GM10248 (cell line): ENCODE measurements around the gene CRELD1.
"Not testable (repeated sequence)": the region's sequence is repeated elsewhere in the genome, so short reads cannot be mapped to it uniquely, and the experiment has no call there.

Experiments used
- CTCF ChIA-PET: fragments of 300-600 bp; sonication (Branson Sonifier 250); formaldehyde crosslinking; extraction: SDS; loops from one replicate; lab custom pipeline; 2021; ENCODE audit warnings: antibody characterized with exemption; lab: Yijun Ruan, JAX
- POLR2A ChIA-PET: fragments of 350-650 bp; sonication (Branson Sonifier 250); formaldehyde crosslinking; extraction: SDS; loops from one replicate; lab custom pipeline; 2020; ENCODE audit warnings: antibody characterized with exemption; lab: Yijun Ruan, JAX
- DNase-seq: peaks from one replicate; pipeline ENCODE4 v3.0.0; 2012; ENCODE audit errors: extremely low spot score
- TF ChIP-seq, protein P1 (sequence below): IDR thresholded peaks from 2 replicates; pipeline ENCODE4 v1.5.1; 2012; ENCODE audit warnings: mild to moderate bottlenecking, low read depth; ENCODE audit errors: extremely low read depth, missing control alignments, control extremely low read depth

Gene CRELD1

DNA sequence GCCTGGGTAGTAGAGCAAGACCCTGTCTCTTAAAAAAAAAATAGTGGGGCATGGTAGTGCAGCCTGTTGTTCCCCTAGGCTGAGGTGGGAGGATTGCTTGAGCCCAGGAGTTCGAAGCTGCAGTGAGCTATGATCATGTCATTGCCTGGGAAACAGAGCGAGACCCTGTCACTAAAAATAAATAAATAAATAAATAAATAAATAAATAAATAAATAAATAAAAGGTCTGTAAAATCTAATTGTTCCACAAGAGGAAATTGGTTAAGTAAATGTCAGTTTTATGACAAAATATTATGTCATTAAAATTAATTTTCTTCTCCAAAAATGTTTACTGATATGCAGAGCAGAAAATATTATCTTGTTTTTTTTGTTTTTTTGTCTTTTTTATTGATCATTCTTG lies 5.3 kb downstream of the CRELD1 start:
- CTCF ChIA-PET = no interaction called here

DNA sequence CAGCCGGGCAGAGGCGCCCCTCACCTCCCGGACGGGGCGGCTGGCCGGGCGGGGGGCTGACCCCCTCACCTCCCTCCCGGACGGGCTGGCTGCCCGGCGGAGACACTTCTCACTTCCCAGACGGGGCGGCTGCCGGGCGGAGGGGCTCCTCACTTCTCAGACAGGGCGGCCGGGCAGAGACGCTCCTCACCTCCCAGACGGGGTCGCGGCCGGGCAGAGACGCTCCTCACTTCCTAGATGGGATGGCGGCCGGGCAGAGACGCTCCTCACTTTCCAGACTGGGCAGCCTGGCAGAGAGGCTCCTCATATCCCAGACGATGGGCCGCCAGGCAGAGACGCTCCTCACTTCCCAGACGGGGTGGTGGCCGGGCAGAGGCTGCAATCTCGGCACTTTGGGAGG lies 6.3 kb downstream of the CRELD1 start:
- DNase-seq, POLR2A ChIA-PET, CTCF ChIA-PET: not testable (repeated sequence)

More for the DNA sequence above, 5.3 kb downstream of the CRELD1 start:
- no peak for DNase-seq
- TF ChIP-seq, protein P1, sequence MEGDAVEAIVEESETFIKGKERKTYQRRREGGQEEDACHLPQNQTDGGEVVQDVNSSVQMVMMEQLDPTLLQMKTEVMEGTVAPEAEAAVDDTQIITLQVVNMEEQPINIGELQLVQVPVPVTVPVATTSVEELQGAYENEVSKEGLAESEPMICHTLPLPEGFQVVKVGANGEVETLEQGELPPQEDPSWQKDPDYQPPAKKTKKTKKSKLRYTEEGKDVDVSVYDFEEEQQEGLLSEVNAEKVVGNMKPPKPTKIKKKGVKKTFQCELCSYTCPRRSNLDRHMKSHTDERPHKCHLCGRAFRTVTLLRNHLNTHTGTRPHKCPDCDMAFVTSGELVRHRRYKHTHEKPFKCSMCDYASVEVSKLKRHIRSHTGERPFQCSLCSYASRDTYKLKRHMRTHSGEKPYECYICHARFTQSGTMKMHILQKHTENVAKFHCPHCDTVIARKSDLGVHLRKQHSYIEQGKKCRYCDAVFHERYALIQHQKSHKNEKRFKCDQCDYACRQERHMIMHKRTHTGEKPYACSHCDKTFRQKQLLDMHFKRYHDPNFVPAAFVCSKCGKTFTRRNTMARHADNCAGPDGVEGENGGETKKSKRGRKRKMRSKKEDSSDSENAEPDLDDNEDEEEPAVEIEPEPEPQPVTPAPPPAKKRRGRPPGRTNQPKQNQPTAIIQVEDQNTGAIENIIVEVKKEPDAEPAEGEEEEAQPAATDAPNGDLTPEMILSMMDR = no peak
- POLR2A ChIA-PET = interaction anchor here (0.7 kb wide), 1 partner anchor 8 kb away, joined by 3 read pairs; no protein-coding TSS in a partner anchor

DNA sequence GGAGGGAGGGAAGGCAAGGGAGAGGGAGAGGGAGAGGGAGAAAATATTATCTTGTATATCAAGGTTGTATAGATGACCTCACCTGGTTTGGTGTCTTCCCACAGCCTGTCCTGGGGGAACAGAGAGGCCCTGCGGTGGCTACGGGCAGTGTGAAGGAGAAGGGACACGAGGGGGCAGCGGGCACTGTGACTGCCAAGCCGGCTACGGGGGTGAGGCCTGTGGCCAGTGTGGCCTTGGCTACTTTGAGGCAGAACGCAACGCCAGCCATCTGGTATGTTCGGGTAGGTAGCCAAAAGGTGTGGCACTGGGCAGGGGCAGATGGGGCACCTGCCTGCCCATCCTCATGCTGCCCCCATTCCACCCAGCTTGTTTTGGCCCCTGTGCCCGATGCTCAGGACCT lies 7.1 kb downstream of the CRELD1 start:
- TF ChIP-seq, protein P1 = no peak
- no peak for DNase-seq
- ChIA-PET POLR2A (no interaction called here), CTCF (no interaction called here)

DNA sequence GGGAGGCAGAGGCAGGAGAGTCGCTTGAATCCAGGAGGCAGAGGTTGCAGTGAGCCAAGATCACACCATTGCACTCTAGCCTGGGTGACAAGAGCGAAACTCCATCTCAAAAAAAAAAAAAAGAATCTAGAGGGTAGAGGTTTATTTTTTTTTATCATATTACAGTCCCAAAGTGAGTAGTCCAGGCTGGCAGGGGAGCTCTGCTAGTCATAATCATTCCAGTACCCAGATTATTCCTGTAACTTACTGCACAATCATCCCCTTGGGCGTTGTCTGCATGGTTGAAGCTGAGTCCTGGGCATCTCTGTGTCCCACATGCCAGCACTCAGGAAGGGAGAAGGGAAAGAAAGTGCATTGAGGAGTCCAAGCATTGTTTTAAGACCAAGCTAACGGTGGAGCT lies 8.5 kb downstream of the CRELD1 start:
- no peak for DNase-seq
- TF ChIP-seq, protein P1 = no peak
- ChIA-PET POLR2A (interaction anchor here (0.7 to 2.0 kb wide), 2 partner anchors 9 to 303 kb away, joined by 3 to 10 read pairs; partner anchors contain the start of gene CRELD1), CTCF (interaction anchor here (1.4 kb wide), 1 partner anchor 9 kb away, joined by 6 read pairs; no protein-coding TSS in a partner anchor)

DNA sequence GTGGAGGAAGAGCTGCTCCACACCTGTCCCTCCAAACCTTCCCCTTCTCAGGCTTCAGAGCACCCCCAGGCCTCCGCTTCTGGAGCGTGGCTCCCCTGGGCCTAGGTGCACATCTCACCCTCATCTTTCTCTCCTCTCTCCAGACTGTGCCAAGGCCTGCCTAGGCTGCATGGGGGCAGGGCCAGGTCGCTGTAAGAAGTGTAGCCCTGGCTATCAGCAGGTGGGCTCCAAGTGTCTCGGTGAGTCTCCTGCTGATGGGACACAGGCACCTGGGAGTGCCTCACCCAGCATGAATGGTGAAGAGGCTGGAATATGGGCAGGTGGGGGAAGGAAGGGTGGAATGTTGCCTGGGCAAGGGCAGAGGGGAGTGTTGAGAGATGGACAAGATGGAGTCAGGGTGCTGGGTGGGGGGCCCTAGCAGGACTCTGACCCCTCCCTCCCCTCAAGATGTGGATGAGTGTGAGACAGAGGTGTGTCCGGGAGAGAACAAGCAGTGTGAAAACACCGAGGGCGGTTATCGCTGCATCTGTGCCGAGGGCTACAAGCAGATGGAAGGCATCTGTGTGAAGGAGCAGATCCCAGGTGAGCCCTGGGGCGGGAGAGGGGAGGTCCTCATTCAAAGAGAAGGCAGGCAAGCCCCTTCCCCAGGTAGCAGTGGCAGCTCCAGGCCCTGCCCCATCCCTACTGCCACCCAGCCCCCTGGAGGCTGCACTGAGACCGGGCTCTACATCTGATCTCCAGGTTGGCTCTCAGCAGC lies 9.5 kb downstream of the CRELD1 start:
- DNase-seq = no peak
- POLR2A ChIA-PET = interaction anchor here (0.5 to 2.0 kb wide), 2 partner anchors 10 to 73 kb away, joined by 5 to 10 read pairs; partner anchors contain the start of gene CRELD1
- CTCF ChIA-PET = interaction anchor here (0.6 to 1.8 kb wide), 3 partner anchors 9 to 10 kb away, joined by 3 to 7 read pairs (median 6); partner anchors contain the start of gene CRELD1
- TF ChIP-seq, protein P1 = no peak

DNA sequence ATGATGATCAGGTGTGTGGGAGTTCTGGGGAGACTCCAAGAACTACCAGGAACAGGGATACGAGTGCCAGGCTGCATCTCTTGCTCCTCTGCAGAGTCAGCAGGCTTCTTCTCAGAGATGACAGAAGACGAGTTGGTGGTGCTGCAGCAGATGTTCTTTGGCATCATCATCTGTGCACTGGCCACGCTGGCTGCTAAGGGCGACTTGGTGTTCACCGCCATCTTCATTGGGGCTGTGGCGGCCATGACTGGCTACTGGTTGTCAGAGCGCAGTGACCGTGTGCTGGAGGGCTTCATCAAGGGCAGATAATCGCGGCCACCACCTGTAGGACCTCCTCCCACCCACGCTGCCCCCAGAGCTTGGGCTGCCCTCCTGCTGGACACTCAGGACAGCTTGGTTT lies 10.6 kb downstream of the CRELD1 start:
- ChIA-PET POLR2A (interaction anchor here (0.6 kb wide), 1 partner anchor 32 kb away, joined by 4 read pairs; no protein-coding TSS in a partner anchor), CTCF (interaction anchor here (1.1 to 1.8 kb wide), 3 partner anchors 9 to 15 kb away, joined by 3 to 7 read pairs (median 3); partner anchors contain the start of gene CRELD1)
- DNase-seq = no peak
- TF ChIP-seq, protein P1 = no peak

DNA sequence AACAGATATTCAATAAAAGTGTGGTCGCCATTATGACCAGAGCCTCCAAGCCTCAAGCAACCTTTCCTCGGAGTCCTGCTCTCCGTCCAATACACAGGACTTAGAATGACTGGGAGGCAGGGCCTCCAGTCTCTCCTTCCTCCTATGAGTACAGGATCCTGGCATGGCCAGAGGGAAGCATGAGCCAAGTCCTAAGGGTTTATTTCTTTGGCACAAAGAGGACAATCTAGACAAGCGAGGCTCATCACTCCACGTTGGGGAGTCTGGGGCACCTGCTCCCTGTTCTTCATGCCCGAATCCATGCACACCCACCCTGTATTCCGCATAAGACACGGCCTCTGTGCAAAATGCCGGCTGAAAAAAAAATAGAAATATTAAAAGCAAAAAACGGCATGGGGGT lies 11.7 kb downstream of the CRELD1 start:
- POLR2A ChIA-PET = no interaction called here
- no peak for DNase-seq
- TF ChIP-seq, protein P1 = no peak
- CTCF ChIA-PET = interaction anchor here (1.1 to 2.7 kb wide), 2 partner anchors 10 to 12 kb away, joined by 3 to 22 read pairs; partner anchors contain the start of gene CRELD1
